Measurements from ENCODE around the gene SLC25A28.

SLC25A28 gene

DNA sequence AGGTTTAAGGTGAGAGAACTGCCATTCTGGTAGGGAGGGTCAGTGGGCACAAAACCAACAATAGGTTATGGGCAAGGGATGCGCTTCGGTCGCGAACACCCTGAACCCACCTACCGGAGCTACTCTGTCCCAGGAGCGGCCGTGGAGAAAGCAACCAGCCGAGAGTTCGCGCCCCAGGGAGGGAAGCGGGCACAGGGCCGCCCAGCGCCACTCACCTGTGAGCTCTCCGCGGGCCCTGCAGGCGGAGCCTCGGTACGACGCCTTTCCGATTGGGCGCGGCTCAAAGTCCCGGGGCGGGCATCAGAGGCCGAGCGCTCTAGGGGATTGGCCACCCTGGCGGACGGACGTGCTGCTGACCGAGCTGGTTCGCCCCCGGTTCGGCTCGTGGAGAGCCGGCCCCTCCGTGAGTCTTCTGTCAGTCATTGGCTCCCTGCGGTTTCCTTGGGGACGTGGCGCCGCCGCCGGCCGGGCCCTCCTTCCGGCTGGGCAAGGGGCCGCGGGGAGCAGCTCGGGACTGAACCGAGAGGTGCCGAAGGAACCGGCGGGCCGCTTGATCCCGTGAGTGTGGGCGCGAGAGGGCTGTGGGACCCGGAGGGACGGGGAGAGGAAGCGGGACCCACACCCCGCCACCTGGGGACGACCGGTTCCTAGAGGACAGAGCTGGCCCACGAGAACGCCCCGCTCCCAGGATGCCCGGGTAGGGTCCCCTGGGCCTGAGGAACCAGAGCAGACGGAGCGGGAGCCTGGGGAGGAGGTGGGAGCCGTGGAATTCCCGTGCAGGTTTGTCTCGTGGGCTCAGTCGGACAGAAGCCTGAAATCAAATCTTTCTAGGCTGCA, 39.0 kb upstream of the SLC25A28 start, which contains the start of gene ENTPD7:
Gene ENTPD7, plus strand, starts transcription at position 479 of the 837 bp plus-strand sequence. CDS start 448 bp downstream, outside the sequence.
- in situ Hi-C loops (cut with MboI; ENCODE audit: low pct_unique_long_range_greater_than_20kb, low sequenced_read_pairs, unreplicated experiment), result no loop called here
- peak; percentile 98 for DNase-seq (ENCODE audit: low spot score)
- no peak for TF ChIP-seq CTCF (IDR thresholded peaks at IDR 0.05; ENCODE audit: extremely low read depth, insufficient read depth, missing control alignments)

DNA sequence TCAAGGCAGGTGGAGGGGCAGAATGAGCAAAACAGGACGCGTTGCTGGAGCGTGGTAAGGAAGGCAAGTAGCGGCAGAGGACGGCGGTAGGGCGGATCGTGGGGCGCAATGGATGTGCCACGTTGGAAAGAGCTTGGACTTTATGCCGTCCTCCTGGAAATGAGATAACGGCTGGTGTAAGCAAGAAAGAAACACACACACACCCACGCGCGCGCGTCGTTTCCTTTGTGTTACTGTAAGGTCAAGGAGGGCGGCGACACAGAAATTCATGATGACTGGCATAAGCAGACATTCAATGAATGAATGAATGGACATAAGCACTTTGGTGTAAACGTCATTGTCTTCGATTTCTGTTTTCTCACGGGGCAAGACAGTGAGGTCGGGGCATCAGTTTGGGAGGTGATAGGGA, 38.4 kb upstream of the SLC25A28 start:
- no peak for TF ChIP-seq CTCF (IDR thresholded peaks at IDR 0.05; ENCODE audit: extremely low read depth, insufficient read depth, missing control alignments)
- no peak for DNase-seq (ENCODE audit: low spot score)
- in situ Hi-C loops (cut with MboI; ENCODE audit: low pct_unique_long_range_greater_than_20kb, low sequenced_read_pairs, unreplicated experiment), result no loop called here

DNA sequence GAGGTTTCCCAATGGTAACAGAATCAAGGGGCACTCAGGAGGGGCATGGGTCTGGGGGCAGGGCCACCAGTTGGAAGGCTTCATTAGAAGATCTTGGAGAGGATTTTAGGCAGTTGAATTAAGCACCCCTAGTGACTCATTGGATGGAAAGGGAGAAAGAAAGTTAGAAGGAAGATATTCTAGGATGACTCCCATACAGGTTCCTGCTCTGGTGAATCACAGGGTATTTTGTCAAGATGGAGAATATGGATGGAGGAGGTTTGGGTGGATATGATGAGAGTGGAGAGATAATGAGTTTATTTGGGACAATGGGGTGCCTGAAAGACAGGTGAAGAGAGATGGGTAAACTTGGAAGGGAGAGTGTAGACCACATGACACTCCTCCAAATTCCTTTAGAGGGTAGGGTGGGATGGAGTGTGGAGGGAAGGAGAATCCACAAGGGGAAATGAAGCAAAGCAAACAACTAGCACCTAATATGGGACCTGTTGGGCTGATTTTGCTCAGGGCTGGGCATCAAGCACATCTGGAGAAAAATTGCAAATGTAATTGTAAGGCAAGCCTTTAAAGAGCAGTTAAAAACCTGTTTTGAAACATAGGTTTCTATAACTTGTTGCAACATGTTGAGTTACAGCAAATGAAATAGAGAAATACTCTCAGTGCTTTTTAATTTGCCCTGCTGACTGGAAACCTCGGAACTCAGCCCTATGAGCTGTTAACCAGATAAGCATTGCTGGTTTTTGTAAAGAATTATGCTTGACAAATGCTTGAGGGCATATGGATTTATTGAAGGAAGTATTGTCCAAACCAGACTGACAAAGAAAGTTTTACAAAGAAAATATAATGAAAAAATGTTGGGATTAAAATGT, 36.2 kb upstream of the SLC25A28 start:
- DNase-seq (ENCODE audit: low spot score), result no peak
- in situ Hi-C loops (cut with MboI; ENCODE audit: low pct_unique_long_range_greater_than_20kb, low sequenced_read_pairs, unreplicated experiment), result no loop called here
- TF ChIP-seq CTCF (IDR thresholded peaks at IDR 0.05; ENCODE audit: extremely low read depth, insufficient read depth, missing control alignments), result no peak

DNA sequence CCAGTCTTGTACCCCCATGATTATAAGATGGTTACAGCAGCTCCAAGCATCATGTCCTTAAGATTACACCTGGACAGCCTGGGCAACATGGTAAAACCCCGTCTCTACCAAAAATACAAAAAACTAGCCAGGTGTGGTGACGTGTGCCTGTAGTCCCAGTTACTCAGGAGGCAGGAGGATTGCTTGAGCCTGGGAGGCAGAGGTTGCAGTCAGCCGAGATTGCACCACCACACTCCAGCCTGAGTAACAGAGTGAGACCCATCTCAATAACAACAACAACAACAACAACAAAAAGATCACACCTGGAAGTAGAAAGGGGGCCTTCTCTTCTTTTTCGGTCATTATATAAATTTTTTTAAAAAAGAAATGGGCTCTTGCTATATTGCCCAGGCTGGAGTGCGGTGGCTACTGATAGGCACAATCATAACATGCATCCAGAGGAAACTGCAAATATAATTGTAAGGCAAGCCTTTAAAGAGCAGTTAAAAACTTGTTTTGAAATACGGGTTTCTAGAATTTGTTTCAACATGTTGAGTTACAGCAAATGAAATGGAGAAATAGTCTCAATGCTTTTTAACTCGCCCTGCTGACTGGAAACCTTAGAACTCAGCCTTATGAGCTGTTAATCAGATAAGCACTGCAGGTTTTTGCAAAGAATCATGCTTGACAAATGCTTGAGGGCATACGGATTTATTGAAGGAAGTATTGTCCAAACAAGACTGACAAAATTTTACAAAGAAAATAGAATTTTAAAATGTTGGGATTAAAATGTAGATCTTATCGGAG, 34.3 kb upstream of the SLC25A28 start:
- DNase-seq (ENCODE audit: low spot score), result no peak
- in situ Hi-C loops (cut with MboI; ENCODE audit: low pct_unique_long_range_greater_than_20kb, low sequenced_read_pairs, unreplicated experiment), result no loop called here
- TF ChIP-seq CTCF (IDR thresholded peaks at IDR 0.05; ENCODE audit: extremely low read depth, insufficient read depth, missing control alignments), result no peak

DNA sequence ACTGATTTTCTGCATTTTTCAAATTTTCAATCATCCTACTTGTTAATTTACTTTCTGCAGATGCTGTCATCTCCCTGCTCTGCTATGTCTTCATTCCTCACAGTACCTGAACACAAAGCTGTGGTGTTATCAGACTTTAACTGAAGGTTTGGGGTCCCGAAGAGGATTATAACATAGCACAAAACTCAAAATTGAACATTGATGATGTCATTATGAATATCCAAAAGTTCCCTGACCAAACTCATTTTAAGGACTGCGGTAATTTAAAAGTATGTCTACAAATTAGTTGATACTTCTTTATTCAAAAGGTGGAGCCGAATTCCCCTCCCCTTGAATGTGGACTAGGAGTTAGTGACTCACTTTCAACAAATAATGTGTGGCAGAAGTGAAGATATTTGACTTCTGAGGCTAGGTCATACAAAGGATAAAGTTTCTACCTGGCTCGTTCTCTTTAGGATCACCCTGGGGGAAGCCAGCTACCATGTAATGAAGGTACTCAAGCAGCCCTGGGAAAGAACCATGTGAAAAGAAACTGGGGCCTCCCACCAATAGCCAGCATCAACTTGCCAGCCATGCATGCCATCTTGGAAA, 32.7 kb upstream of the SLC25A28 start:
- TF ChIP-seq CTCF (IDR thresholded peaks at IDR 0.05; ENCODE audit: extremely low read depth, insufficient read depth, missing control alignments), result no peak
- no peak for DNase-seq (ENCODE audit: low spot score)
- in situ Hi-C loops (cut with MboI; ENCODE audit: low pct_unique_long_range_greater_than_20kb, low sequenced_read_pairs, unreplicated experiment), result no loop called here

GRCh38 chr10:99648717-99649116, 28.5 kb upstream of the SLC25A28 start:
- in situ Hi-C loops (cut with MboI; ENCODE audit: low pct_unique_long_range_greater_than_20kb, low sequenced_read_pairs, unreplicated experiment), result no loop called here
- no peak for DNase-seq (ENCODE audit: low spot score)
- no peak for TF ChIP-seq CTCF (IDR thresholded peaks at IDR 0.05; ENCODE audit: extremely low read depth, insufficient read depth, missing control alignments)
